ENCODE measurements around the gene CABP2. TPM values are rescaled to one million over a fixed set of nuclear protein-coding genes. Genes with fewer than 3 reads are reported as not detected.

CABP2 gene
- total RNA-seq, 2 experiments from 2014 or later: not detected

- Mint-ChIP-seq H3K36me3 (ENCODE audit: low read depth) (peaks cover 27% of the 10 kb centered on the region), H3K4me3 (no peak overlapping the region), H3K27ac (peak overlapping the region; percentile 25), H3K9me3 (no peaks in the 10 kb centered on the region), H3K27me3 (no peaks in the 10 kb centered on the region), H3K4me1 (peaks cover under 1% of the 10 kb centered on the region)
- no peak for DNase-seq
- POLR2A ChIA-PET: no interaction called here
- CTCF ChIA-PET: no interaction called here
Observed at GRCh38 chr11:67494371-67495233, 28.6 kb downstream of the CABP2 start.

- Mint-ChIP-seq H3K27ac (peak overlapping the region; percentile 25), H3K4me3 (no peak overlapping the region), H3K9me3 (no peaks in the 10 kb centered on the region), H3K36me3 (ENCODE audit: low read depth) (peaks cover 29% of the 10 kb centered on the region), H3K27me3 (no peaks in the 10 kb centered on the region), H3K4me1 (peaks cover 4% of the 10 kb centered on the region)
- ChIA-PET POLR2A (no interaction called here), CTCF (interaction anchor here (1.2 kb wide), 1 partner anchor 14 kb away, joined by 3 read pairs; no protein-coding TSS in a partner anchor)
- no peak for DNase-seq
Observed at GRCh38 chr11:67493548-67494370, 29.5 kb downstream of the CABP2 start.

- peaks cover 37% of the 10 kb centered on the region for H3K36me3 Mint-ChIP-seq (ENCODE audit: low read depth)
- CTCF ChIA-PET: interaction anchor here (0.6 to 2.4 kb wide), 4 partner anchors 12 to 176 kb away, joined by 3 to 11 read pairs (median 4); partner anchors contain the start of genes PITPNM1 and PPP1CA
- H3K27me3 Mint-ChIP-seq: no peaks in the 10 kb centered on the region
- H3K27ac Mint-ChIP-seq: no peak overlapping the region
- no peaks in the 10 kb centered on the region for H3K9me3 Mint-ChIP-seq
- no peak overlapping the region for H3K4me3 Mint-ChIP-seq
- DNase-seq: no peak
- POLR2A ChIA-PET: no interaction called here
- peaks cover 12% of the 10 kb centered on the region for H3K4me1 Mint-ChIP-seq
Observed at GRCh38 chr11:67492801-67493547, 30.3 kb downstream of the CABP2 start.

GRCh38 chr11:67492069-67492727 is 31.0 kb downstream of the CABP2 start:
- ChIA-PET CTCF (interaction anchor here (0.9 to 2.4 kb wide), 6 partner anchors 12 to 123 kb away, joined by 3 to 11 read pairs (median 3); partner anchors contain the start of genes PITPNM1, PPP1CA and TBC1D10C), POLR2A (no interaction called here)
- no peak for DNase-seq
- Mint-ChIP-seq H3K27ac (no peak overlapping the region), H3K27me3 (no peaks in the 10 kb centered on the region), H3K9me3 (no peaks in the 10 kb centered on the region), H3K4me3 (no peak overlapping the region), H3K4me1 (peaks cover 20% of the 10 kb centered on the region), H3K36me3 (ENCODE audit: low read depth) (peaks cover 41% of the 10 kb centered on the region)

GRCh38 chr11:67491276-67492068 is 31.8 kb downstream of the CABP2 start:
- no peak for DNase-seq
- ChIA-PET POLR2A (no interaction called here), CTCF (interaction anchor here (0.9 to 2.4 kb wide), 8 partner anchors 14 to 146 kb away, joined by 3 to 11 read pairs (median 4); partner anchors contain the start of genes PITPNM1, PPP1CA and TBC1D10C)
- peak overlapping the region; percentile 31 for H3K27ac Mint-ChIP-seq
- no peak overlapping the region for H3K4me3 Mint-ChIP-seq
- peaks cover 27% of the 10 kb centered on the region for H3K4me1 Mint-ChIP-seq
- peaks cover 46% of the 10 kb centered on the region for H3K36me3 Mint-ChIP-seq (ENCODE audit: low read depth)
- H3K27me3 Mint-ChIP-seq: no peaks in the 10 kb centered on the region
- no peaks in the 10 kb centered on the region for H3K9me3 Mint-ChIP-seq

- Mint-ChIP-seq H3K4me3 (no peak overlapping the region), H3K27ac (peak overlapping the region; percentile 13), H3K9me3 (no peaks in the 10 kb centered on the region), H3K4me1 (peaks cover 35% of the 10 kb centered on the region), H3K36me3 (ENCODE audit: low read depth) (peaks cover 48% of the 10 kb centered on the region), H3K27me3 (no peaks in the 10 kb centered on the region)
- POLR2A ChIA-PET: no interaction called here
- DNase-seq: no peak
- CTCF ChIA-PET: interaction anchor here (0.9 to 2.4 kb wide), 6 partner anchors 15 to 145 kb away, joined by 3 to 11 read pairs (median 4); partner anchors contain the start of genes PITPNM1, PPP1CA and PTPRCAP
Observed at GRCh38 chr11:67490727-67491065, 32.5 kb downstream of the CABP2 start.

- CTCF ChIA-PET: interaction anchor here (1.1 to 1.9 kb wide), 3 partner anchors 16 to 138 kb away, joined by 3 to 7 read pairs (median 4); partner anchors contain the start of genes PITPNM1 and PTPRCAP
- H3K27me3 Mint-ChIP-seq: no peaks in the 10 kb centered on the region
- POLR2A ChIA-PET: no interaction called here
- DNase-seq: no peak
- peaks cover 37% of the 10 kb centered on the region for H3K4me1 Mint-ChIP-seq
- no peak overlapping the region for H3K4me3 Mint-ChIP-seq
- no peak overlapping the region for H3K27ac Mint-ChIP-seq
- no peaks in the 10 kb centered on the region for H3K9me3 Mint-ChIP-seq
- peaks cover 47% of the 10 kb centered on the region for H3K36me3 Mint-ChIP-seq (ENCODE audit: low read depth)
Observed at GRCh38 chr11:67489885-67490726, 33.1 kb downstream of the CABP2 start.

- ChIA-PET POLR2A (no interaction called here), CTCF (interaction anchor here (1.1 to 1.9 kb wide), 3 partner anchors 16 to 85 kb away, joined by 3 to 7 read pairs (median 5); partner anchors contain the start of genes PITPNM1, PTPRCAP and TBC1D10C)
- no peak overlapping the region for H3K4me3 Mint-ChIP-seq
- no peaks in the 10 kb centered on the region for H3K9me3 Mint-ChIP-seq
- peaks cover 55% of the 10 kb centered on the region for H3K36me3 Mint-ChIP-seq (ENCODE audit: low read depth)
- H3K27me3 Mint-ChIP-seq: no peaks in the 10 kb centered on the region
- H3K4me1 Mint-ChIP-seq: peaks cover 45% of the 10 kb centered on the region
- H3K27ac Mint-ChIP-seq: peak overlapping the region; percentile 41
- DNase-seq: no peak
Observed at GRCh38 chr11:67489203-67489884, 33.9 kb downstream of the CABP2 start.

- CTCF ChIA-PET: interaction anchor here (1.1 to 1.5 kb wide), 3 partner anchors 31 to 137 kb away, joined by 3 to 5 read pairs (median 3); no protein-coding TSS in a partner anchor
- POLR2A ChIA-PET: interaction anchor here (0.6 to 1.6 kb wide), 2 partner anchors 50 to 89 kb away, joined by 3 read pairs; no protein-coding TSS in a partner anchor
- H3K4me1 Mint-ChIP-seq: peaks cover 58% of the 10 kb centered on the region
- H3K4me3 Mint-ChIP-seq: peak overlapping the region; percentile 86
- no peak for DNase-seq
- peak overlapping the region; percentile 99 for H3K27ac Mint-ChIP-seq
- no peaks in the 10 kb centered on the region for H3K9me3 Mint-ChIP-seq
- peaks cover 50% of the 10 kb centered on the region for H3K36me3 Mint-ChIP-seq (ENCODE audit: low read depth)
- no peaks in the 10 kb centered on the region for H3K27me3 Mint-ChIP-seq
Observed at GRCh38 chr11:67486481-67487195, 36.6 kb downstream of the CABP2 start.

Data from activated CD4-positive, alpha-beta T cell treated with anti-CD3 and anti-CD28 coated beads, Interleukin-2, amount 10 ng/mL, durations not matched to agents 7 days and 5 days (primary cell).